C4-2B (cell line): ENCODE data around the gene GALNTL6.

ENCODE experiments used
- H3K27ac ChIP-seq: fragments of 450-650 bp; 2 replicates; pipeline ENCODE4 v1.5.1; 2017
- CTCF ChIP-seq: fragments of 450-650 bp; conservative IDR thresholded peaks from 2 replicates; pipeline ENCODE4 v1.5.1; 2017; ENCODE audit warnings: mild to moderate bottlenecking
- ZFX ChIP-seq: fragments of 450-650 bp; IDR thresholded peaks from 2 replicates; pipeline ENCODE4 v1.6.1; 2017

Gene GALNTL6

GRCh38 chr4:171985129-171985528 is 171.9 kb downstream of the GALNTL6 start:
- no peak overlapping the region for H3K27ac ChIP-seq
- no peak for TF ChIP-seq CTCF
- no peak for TF ChIP-seq ZFX

GRCh38 chr4:171993247-171993646 is 180.0 kb downstream of the GALNTL6 start:
- TF ChIP-seq CTCF = no peak
- TF ChIP-seq ZFX = no peak
- H3K27ac ChIP-seq = no peak overlapping the region

- no peak for TF ChIP-seq CTCF
- TF ChIP-seq ZFX = no peak
- H3K27ac ChIP-seq = no peak overlapping the region
Observed at GRCh38 chr4:172007889-172008288, 194.7 kb downstream of the GALNTL6 start.

GRCh38 chr4:172009446-172010230 is 196.4 kb downstream of the GALNTL6 start:
- TF ChIP-seq CTCF = no peak
- TF ChIP-seq ZFX = no peak
- H3K27ac ChIP-seq = no peak overlapping the region

GRCh38 chr4:172011196-172011595 is 198.0 kb downstream of the GALNTL6 start:
- no peak for TF ChIP-seq CTCF
- no peak for TF ChIP-seq ZFX

GRCh38 chr4:172018358-172018757 is 205.2 kb downstream of the GALNTL6 start:
- H3K27ac ChIP-seq = no peak overlapping the region
- TF ChIP-seq ZFX (no peak), CTCF (no peak)

More at GRCh38 chr4:172011196-172011595, 198.0 kb downstream of the GALNTL6 start:
- H3K27ac ChIP-seq = no peak overlapping the region

- TF ChIP-seq ZFX (no peak), CTCF (no peak)
- H3K27ac ChIP-seq = no peak overlapping the region
Observed at GRCh38 chr4:172035562-172035961, 222.4 kb downstream of the GALNTL6 start.
